Measurements from ENCODE around the gene LRFN2. TPM values are rescaled to one million over a fixed set of nuclear protein-coding genes. Genes with fewer than 3 reads are reported as not detected.

Gene LRFN2
- total RNA-seq, 1 donor from 2014 or later: not detected

DNA sequence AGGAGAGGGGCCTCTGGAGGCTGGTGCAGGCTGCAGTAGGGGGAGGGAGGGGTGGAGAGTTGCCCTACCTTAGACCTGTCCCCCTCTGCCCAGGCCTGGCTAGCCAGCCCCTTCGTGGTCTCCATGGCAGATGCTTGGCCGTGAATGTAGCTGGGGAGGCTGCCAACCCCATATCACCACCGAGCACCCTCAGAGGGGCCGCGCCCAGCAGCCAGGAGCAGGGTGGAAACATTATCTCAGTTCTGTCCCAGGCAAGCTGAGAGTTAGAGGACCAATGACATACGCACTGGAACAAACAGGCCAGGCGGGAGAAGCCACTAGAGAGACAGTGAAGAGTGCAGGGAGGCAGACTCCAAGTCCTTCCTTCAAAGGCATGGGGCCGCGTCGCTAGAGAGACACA, 66.5 kb downstream of the LRFN2 start:
- no peak for DNase-seq (ENCODE audit: extremely low read depth, low read depth, low spot score)

GRCh38 chr6:40520084-40520483, 67.1 kb downstream of the LRFN2 start:
- DNase-seq (ENCODE audit: extremely low read depth, low read depth, low spot score): no peak

DNA sequence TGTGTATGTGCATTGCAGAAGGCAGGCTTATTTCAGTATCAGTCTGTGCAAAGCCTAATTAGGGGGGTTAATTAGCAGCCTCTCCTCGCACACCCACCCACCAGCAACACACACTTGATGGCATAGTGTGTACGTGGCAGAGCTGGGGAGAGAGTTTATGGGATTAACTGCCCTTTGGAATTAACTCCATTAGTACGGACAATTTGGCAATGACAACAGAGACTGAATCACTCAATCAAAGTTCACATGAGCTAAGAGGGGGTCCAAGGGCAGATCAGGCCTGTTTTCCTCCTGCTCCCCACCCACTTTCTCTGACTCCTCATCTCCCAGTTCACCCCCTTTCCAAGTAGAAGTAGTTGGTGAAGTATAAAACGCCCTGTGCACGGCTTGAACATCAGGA, 69.5 kb downstream of the LRFN2 start:
- DNase-seq (ENCODE audit: extremely low read depth, low read depth, low spot score): no peak

DNA sequence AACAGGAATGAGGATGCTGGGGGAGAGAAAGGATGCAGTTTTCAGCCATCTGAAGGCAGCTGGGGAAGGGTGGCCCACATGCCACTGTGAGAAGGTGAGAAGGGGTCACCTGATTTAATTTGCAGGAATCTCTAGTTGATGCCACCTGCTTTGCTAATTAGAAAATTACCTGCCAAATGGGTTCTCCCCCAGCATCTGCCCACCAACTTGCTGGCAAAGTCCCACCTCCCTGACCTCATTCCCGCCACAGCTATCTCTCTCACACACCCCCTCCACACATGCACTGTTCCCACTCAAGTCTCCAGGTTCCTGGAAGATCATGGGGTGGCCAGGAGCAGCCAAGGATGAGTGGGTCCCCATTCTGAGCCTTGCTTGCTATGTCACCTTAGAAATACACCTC, 70.7 kb downstream of the LRFN2 start:
- DNase-seq (ENCODE audit: extremely low read depth, low read depth, low spot score): no peak

GRCh38 chr6:40512340-40512739, 74.8 kb downstream of the LRFN2 start:
- DNase-seq (ENCODE audit: extremely low read depth, low read depth, low spot score): no peak

GRCh38 chr6:40511884-40512283, 75.3 kb downstream of the LRFN2 start:
- DNase-seq (ENCODE audit: extremely low read depth, low read depth, low spot score): no peak

DNA sequence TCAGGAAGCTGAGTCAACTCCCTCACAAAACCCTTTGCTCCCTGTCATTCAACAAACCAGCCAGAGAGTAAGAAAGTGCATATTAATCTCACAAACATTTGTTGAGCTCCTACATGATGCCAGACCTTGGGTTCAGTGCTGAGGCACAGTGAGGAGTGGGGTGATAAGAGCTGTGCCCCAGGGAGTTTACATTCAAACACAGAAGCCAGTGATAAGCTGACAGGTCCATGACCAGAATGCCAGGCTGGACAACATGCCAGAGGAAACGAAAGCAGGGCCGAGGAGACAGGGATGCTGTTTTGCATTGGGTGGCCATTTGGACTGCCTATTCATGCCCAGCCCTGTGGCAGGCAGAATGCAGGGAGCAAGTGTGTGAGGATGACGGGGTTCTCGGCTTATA, 76.7 kb downstream of the LRFN2 start:
- no peak for DNase-seq (ENCODE audit: extremely low read depth, low read depth, low spot score)

GRCh38 chr6:40509716-40510260, 77.4 kb downstream of the LRFN2 start:
- DNase-seq (ENCODE audit: extremely low read depth, low read depth, low spot score): no peak

DNA sequence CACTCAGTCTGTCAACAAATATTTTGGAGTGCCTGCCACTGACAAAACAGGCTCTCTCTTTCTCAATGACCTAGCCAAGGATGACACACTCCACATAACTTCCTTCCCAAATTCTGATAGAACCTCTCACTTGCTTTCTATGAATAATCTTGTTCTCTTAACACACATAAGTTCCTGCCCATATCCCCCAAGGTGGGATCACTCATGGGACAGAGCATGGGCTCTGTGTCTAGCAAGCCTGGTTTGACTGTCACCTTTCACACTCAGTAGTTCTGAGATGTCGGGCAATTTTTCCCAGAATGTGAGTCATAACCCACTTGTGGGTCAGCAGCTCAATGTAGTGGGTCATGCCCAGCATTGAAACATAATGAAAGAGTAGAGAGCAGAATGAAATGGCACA, 78.1 kb downstream of the LRFN2 start:
- no peak for DNase-seq (ENCODE audit: extremely low read depth, low read depth, low spot score)

GRCh38 chr6:40506954-40507353, 80.2 kb downstream of the LRFN2 start:
- DNase-seq (ENCODE audit: extremely low read depth, low read depth, low spot score): no peak

DNA sequence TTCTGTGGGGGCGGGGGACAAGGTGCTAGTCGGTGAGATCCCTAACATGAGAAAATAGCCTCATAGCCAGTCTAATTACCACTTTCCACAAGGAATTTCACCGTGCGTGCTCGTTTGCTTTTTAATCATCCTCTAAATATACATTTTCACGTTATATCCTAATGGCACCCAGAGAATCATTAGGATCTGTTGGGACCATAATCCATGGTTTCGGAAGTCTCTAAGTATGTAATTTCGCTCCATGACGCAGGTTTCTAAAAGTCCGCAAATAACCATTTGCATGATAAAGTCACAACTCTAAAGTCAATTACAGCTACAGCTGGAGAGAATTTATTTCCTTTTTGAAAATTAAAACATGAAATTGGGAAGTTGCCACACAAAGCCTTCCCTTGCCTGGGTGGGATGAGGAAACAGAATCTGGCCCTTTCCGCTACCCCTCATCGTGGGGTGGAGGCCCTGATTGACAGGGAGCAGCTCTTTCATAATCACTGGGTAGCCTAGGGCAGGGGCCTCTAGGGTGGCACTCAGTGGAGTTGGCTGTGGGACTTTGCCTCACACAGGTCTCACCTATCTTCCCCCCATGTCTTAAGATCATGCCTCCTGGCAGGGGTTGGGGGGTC, 81.9 kb downstream of the LRFN2 start:
- DNase-seq (ENCODE audit: extremely low read depth, low read depth, low spot score): no peak

DNA sequence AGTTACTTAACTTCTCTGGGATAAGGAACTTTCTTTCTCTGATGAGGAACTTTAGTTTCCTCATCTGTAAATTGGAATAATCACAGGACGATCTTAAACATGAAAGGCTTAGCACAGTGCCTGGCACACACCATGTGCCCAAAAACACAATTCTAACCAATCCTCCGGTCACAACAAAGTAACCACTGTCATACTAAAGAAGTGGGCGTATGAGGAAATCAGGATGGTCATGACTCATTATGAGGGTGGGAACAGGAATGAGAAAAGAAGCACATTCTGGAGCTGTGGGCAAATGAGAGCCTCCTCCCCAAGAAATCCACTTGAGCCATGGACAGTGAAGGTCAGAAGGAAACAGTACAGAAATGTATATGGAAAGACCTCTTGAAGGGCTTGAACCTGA, 82.9 kb downstream of the LRFN2 start:
- no peak for DNase-seq (ENCODE audit: extremely low read depth, low read depth, low spot score)

DNA sequence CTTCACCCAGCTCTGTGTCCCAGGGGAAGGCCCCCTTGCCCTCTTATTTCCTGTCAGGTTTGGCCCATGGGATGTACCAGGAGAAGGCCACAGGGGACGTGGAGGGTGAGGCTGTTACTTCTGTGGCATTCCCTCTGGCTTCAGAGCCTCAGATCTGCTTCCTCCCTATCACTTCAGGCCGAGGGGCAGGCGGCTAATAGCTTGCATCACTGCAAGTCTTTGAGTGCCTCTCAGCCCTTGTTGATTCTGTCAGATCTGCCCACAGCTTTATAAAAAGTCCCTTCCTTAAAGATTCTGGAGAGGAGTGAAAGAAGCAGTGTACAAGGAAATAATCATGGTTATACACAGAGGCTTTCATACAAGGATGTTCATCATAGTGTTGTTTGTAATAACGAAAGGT, 86.9 kb downstream of the LRFN2 start:
- no peak for DNase-seq (ENCODE audit: extremely low read depth, low read depth, low spot score)

DNA sequence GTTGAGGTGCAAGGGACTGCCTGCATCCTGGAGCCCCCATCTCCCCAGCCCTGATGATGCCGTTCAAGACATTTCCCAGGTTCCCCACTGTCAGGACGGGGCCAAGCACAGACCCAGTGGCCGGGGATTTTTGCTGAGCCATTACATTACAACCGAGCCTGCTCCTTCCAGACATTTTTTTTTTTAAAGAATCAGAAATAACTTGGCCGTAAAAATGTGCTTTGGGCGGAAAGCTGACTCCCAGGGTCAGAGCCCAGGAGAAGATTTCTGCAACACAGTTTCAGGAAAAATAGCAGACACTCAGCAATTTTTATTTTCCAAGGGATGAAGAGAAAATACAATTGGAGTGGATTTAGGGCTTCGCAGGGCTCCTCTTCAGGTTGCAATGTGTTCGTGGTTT, 87.9 kb downstream of the LRFN2 start:
- DNase-seq (ENCODE audit: extremely low read depth, low read depth, low spot score): no peak

- DNase-seq (ENCODE audit: extremely low read depth, low read depth, low spot score): no peak
These were observed 89.0 kb downstream of the LRFN2 start for GRCh38 chr6:40498148-40498547.

GRCh38 chr6:40492187-40492586, 95.0 kb downstream of the LRFN2 start:
- no peak for DNase-seq (ENCODE audit: extremely low read depth, low read depth, low spot score)

GRCh38 chr6:40490508-40490907, 96.7 kb downstream of the LRFN2 start:
- DNase-seq (ENCODE audit: extremely low read depth, low read depth, low spot score): no peak

- no peak for DNase-seq (ENCODE audit: extremely low read depth, low read depth, low spot score)
These were observed 97.4 kb downstream of the LRFN2 start for GRCh38 chr6:40489798-40490197.

DNA sequence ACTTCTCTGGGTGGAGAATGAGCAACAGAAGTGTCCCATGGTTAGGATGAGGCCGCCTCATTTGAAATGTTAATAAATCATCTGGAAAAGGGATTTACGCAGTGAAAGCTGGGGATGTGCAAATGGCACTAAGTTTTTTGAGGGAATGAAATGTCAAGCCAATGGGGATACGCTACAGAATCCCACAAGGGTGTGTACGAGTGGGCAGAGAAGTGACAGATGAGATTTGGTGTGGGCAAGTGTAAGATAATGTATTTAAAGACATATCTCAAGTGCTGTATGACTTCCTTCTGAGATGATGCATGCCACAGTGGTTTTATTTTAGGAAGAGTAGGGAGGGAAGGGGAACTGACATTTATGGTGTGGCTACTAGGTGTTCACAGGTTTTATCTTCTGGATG, 100.6 kb downstream of the LRFN2 start:
- no peak for DNase-seq (ENCODE audit: extremely low read depth, low read depth, low spot score)

DNA sequence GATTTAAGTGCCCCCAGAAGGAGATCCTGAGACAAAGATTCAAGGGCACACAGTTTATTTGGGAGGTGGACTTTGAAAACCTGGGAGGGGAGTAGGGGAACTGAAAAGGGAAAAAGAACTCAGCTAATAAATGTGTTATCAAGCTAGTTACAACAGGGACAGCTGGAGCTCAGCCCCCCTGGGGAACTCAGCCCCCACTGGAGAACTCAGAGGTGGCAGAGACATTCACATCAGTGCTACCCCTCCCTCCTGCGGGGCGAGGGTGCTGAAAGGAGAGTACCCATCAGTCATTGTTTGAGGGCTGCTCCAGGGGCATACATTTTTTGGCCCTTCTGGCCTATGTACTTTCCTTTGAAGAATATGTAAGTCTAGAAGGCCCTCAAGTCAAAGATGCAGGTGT, 101.4 kb downstream of the LRFN2 start:
- no peak for DNase-seq (ENCODE audit: extremely low read depth, low read depth, low spot score)

DNA sequence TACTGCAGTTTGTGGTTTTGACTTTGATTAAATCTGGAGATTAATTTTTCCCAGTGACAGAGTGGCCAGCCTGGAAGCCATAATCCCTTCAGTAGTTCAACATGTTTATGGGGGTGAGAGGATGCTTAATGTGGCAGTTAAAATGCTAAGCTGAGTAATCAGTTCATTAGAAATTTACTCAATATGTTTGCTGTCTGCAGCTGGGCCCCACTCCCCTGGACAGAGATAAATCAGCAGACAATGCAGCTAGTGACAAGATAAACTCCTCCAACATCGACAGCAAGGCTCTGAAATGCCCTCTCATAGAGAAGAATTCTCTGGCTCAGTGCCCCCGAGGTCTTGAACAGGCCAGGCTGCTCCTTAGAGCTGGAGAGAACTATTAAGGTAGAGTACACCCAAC, 101.9 kb downstream of the LRFN2 start:
- DNase-seq (ENCODE audit: extremely low read depth, low read depth, low spot score): no peak

- no peak for DNase-seq (ENCODE audit: extremely low read depth, low read depth, low spot score)
These were observed 103.1 kb downstream of the LRFN2 start for GRCh38 chr6:40484066-40484465.

- DNase-seq (ENCODE audit: extremely low read depth, low read depth, low spot score): no peak
These were observed 104.6 kb downstream of the LRFN2 start for GRCh38 chr6:40482532-40482931.
